ENCODE results near the gene CAPN15. TPM values are rescaled to one million over a fixed set of nuclear protein-coding genes. Genes with fewer than 3 reads are reported as not detected.
A peak's percentile ranks its signal among the peaks of the same experiment; 100 is the strongest.

The CAPN15 gene
- total RNA-seq, 2 donors from 2014 or later: 55.3 to 76.1 TPM

GRCh38 chr16:499924-500323 lies 27.6 kb upstream of the CAPN15 start:
- no peak overlapping the region for H3K9ac ChIP-seq (ENCODE audit: extremely low read depth, low read length, poor library complexity, severe bottlenecking)
- no peak for TF ChIP-seq CTCF (conservative IDR thresholded peaks at IDR 0.05)
- 93 to 94% methylated on average over 7 to 12 of the region's 12 CpGs for WGBS, 2 experiments (ENCODE audit: insufficient coverage in 1 of 2, insufficient read length in 1 of 2)
- H3K9me3 ChIP-seq (ENCODE audit: control insufficient read depth, low read length): no peaks in the 10 kb centered on the region
- peaks cover 41% of the 10 kb centered on the region for H3K36me3 Mint-ChIP-seq (ENCODE audit: low read depth)
- H3K27ac Mint-ChIP-seq: peak overlapping the region; percentile 37
- H3K4me1 Mint-ChIP-seq: peaks cover 5% of the 10 kb centered on the region
- H3K27me3 Mint-ChIP-seq (ENCODE audit: insufficient read depth): no peaks in the 10 kb centered on the region
- H3K4me3 Mint-ChIP-seq: no peak overlapping the region
- no peak overlapping the region for H3K27ac ChIP-seq (ENCODE audit: low read depth, low read length)
- H3K36me3 ChIP-seq (ENCODE audit: control insufficient read depth, insufficient read depth, low read length): peaks cover 14% of the 10 kb centered on the region
- no peak overlapping the region for H3K4me3 ChIP-seq (ENCODE audit: low read length)
- peaks cover 3% of the 10 kb centered on the region for H3K9me3 Mint-ChIP-seq
- no peak for DNase-seq
- H3K4me1 ChIP-seq (ENCODE audit: control insufficient read depth, insufficient read depth, low read length): peaks cover 8% of the 10 kb centered on the region
- H3K27me3 ChIP-seq (ENCODE audit: control insufficient read depth, insufficient read depth, low read length, poor library complexity, severe bottlenecking): no peaks in the 10 kb centered on the region

- Mint-ChIP-seq H3K4me3 (no peak overlapping the region), H3K27me3 (ENCODE audit: insufficient read depth) (no peaks in the 10 kb centered on the region), H3K27ac (no peak overlapping the region), H3K9me3 (peaks cover under 1% of the 10 kb centered on the region), H3K36me3 (ENCODE audit: low read depth) (peaks cover 35% of the 10 kb centered on the region), H3K4me1 (peaks cover 5% of the 10 kb centered on the region)
- no peak overlapping the region for H3K27ac ChIP-seq (ENCODE audit: low read depth, low read length)
- peaks cover 8% of the 10 kb centered on the region for H3K4me1 ChIP-seq (ENCODE audit: control insufficient read depth, insufficient read depth, low read length)
- H3K9ac ChIP-seq (ENCODE audit: extremely low read depth, low read length, poor library complexity, severe bottlenecking): no peak overlapping the region
- WGBS, 2 experiments (ENCODE audit: insufficient coverage in 1 of 2, insufficient read length in 1 of 2): 92 to 94% methylated on average over 11 to 12 of the region's 12 CpGs
- no peak for TF ChIP-seq CTCF (conservative IDR thresholded peaks at IDR 0.05)
- no peak for DNase-seq
- no peaks in the 10 kb centered on the region for H3K27me3 ChIP-seq (ENCODE audit: control insufficient read depth, insufficient read depth, low read length, poor library complexity, severe bottlenecking)
- no peak overlapping the region for H3K4me3 ChIP-seq (ENCODE audit: low read length)
- no peaks in the 10 kb centered on the region for H3K9me3 ChIP-seq (ENCODE audit: control insufficient read depth, low read length)
- peaks cover 17% of the 10 kb centered on the region for H3K36me3 ChIP-seq (ENCODE audit: control insufficient read depth, insufficient read depth, low read length)
Measured at GRCh38 chr16:500709-501108, 26.8 kb upstream of the CAPN15 start.

GRCh38 chr16:502179-502943 lies 25.2 kb upstream of the CAPN15 start:
- H3K4me1 ChIP-seq (ENCODE audit: control insufficient read depth, insufficient read depth, low read length): peaks cover 3% of the 10 kb centered on the region
- Mint-ChIP-seq H3K4me3 (no peak overlapping the region), H3K27me3 (ENCODE audit: insufficient read depth) (no peaks in the 10 kb centered on the region), H3K4me1 (peaks cover 5% of the 10 kb centered on the region), H3K9me3 (no peaks in the 10 kb centered on the region), H3K27ac (no peak overlapping the region), H3K36me3 (ENCODE audit: low read depth) (peaks cover 24% of the 10 kb centered on the region)
- DNase-seq: no peak
- no peak overlapping the region for H3K27ac ChIP-seq (ENCODE audit: low read depth, low read length)
- no peaks in the 10 kb centered on the region for H3K27me3 ChIP-seq (ENCODE audit: control insufficient read depth, insufficient read depth, low read length, poor library complexity, severe bottlenecking)
- H3K4me3 ChIP-seq (ENCODE audit: low read length): no peak overlapping the region
- H3K36me3 ChIP-seq (ENCODE audit: control insufficient read depth, insufficient read depth, low read length): peaks cover 14% of the 10 kb centered on the region
- H3K9me3 ChIP-seq (ENCODE audit: control insufficient read depth, low read length): no peaks in the 10 kb centered on the region
- TF ChIP-seq CTCF (conservative IDR thresholded peaks at IDR 0.05): no peak
- 95 to 96% methylated on average over 20 to 22 of the region's 22 CpGs for WGBS, 2 experiments (ENCODE audit: insufficient coverage in 1 of 2, insufficient read length in 1 of 2)
- H3K9ac ChIP-seq (ENCODE audit: extremely low read depth, low read length, poor library complexity, severe bottlenecking): no peak overlapping the region

Measured in endodermal cell (in vitro differentiated cells).